HG03378 (cell line): ENCODE data around the gene EPN2.

Experiments
- ATAC-seq: cut with Tn5 transposase; IDR thresholded peaks from one replicate; pipeline ENCODE4 v1.9.1; 2021; ENCODE audit warnings: mild to moderate bottlenecking, moderate library complexity; ENCODE audit not compliant: unreplicated experiment

The EPN2 gene

DNA sequence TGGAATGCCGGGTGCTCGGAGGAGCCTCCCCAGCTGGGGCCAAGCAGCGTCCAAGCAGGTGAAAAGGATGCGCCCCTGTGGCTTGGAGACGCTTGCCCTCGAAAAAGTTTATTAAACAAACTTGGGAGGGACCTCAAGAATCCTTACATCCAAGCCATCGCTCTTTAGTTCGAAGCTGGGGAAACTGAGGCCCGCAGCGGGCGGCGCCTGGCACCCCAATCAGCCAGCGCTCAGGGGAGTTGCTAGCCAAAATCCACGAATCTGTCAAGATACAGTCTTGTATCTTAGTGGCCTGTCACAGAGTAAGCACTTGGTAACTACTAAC is 125.9 kb downstream of the EPN2 start:
- no peak for ATAC-seq

DNA sequence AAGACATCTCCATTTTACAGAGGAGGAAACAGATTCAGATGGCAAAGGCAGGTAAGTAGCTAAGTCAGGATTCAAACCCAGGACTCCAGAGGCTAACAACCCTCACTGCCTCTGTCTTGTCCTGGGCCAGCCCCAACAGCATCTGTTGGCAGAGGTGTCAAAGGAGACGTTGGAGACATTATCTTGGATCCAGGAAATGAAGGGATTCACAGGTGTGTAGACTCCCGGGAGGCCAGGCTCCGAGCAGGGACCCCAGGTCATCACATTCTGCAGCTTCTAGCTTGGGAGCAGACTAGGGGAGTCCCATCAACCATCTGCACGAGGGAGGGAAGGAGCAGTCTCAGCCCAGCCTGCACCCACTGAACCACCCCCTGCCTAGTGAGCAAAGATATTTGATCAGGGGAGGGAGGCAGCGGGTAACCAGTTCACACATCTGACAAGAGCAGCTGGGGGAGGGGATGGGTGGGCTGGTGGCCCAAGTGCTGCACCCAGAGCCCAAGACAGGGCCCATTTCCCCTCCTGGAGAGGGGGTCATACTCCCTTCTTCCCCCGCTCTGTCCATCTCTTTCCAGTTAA is 126.4 kb downstream of the EPN2 start:
- no peak for ATAC-seq

DNA sequence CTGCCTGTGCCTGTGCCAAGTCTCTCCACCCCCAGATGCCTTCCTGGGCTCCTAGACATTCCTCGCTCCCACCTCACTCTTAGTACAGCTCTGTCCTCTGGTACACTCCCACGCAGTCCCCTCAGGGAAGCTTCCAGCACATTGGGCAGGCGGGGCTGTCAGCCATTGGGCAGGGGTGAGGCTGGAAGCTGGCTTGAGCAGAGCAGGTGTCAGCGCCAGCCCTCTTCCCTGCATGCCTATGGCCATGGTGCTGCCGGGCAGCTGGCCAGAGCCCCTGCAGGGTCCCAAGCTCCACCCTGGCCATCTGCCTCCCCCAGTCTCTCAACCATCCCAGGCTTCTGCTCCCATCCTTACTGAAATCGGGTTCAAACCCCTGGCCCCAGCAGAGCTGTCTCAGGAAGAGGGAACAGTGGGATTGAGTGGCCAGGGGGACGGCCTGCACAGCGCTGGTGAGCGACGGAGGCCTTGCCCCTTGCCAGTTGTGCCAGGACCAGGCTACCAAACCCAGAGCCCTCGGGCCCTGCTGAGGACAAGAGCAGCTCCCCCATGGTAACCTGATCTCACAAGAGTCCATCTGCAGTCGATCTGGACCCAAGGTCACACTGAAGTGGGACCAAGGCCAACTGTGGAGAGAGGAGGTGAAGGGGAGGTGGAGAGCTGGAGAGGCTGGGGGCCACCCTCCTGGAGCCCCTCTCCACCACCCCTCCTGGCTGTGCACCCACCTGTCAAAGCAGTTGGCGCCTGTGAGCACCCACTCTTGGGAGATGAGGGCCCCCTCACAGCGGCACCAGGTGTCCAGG is 127.7 kb downstream of the EPN2 start:
- no peak for ATAC-seq

DNA sequence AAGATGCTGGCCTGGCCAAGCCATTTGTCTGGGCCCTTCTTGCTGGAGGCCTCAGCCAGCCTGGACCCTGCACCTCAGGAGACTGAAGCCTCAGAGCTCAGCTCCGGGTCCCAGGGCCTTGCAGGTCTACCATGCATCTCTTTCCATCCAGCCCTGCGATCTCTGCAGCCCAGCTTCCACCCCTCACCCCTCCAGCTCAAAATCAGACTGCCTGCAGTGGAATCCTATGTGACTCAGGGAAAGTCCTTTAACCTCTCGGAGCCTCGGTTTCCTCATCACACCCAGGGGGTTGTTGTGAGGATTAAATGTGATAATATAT is 128.3 kb downstream of the EPN2 start:
- no peak for ATAC-seq

DNA sequence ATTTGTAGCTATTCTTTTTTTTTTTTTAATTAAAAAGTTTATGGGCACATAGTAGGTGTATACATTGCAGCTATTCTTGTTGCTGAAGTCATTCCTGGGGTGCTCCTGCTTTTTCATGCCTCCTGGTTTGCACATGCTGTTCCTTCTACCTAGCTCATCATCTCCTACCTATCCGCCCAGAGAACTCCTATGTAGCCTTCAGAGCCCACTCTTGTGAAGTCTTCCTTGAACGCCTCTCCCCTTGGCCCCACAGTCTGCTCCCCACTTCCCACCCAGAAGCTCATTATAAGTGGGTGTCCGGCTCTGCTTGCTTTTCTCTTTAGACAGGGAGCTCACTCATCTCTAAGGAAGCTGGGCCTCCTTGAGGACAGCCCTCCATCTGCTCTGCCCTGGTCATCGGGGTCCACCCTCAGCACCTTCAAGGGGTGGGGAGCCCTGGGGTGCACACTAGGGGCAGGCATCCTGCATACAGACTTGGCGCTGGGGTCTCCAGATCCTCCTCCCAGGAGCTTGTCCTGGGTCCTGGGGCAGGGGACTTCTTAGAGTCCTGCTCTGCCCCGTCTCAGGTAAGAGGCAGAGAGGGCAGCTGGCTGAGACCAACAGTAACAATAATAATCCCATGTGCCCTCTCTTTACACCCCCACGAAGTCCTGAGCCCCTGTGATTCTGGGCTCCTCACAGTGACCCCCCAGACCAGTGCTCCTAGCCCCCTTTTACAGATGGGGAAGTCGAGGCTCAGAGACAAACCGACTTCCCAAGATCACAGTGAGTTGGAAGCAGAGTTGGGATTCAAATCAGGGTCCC is 128.9 kb downstream of the EPN2 start:
- no peak for ATAC-seq

DNA sequence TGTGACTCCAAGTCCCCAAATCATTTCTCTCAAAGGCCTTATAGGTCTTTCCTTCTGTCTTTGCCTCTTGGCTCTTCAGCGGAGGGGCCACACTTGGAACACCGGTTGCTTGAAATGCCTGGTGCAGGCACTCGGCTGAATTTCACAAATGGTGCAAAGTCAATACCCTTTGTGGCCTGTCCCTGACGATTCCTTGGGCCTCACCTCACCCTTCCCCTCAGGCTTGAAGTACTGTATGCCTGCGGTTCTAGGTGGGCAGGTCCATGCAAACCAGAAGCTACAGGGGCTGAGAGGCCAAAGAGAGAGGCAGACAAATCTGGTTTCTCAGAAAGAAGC is 129.4 kb downstream of the EPN2 start:
- no peak for ATAC-seq

DNA sequence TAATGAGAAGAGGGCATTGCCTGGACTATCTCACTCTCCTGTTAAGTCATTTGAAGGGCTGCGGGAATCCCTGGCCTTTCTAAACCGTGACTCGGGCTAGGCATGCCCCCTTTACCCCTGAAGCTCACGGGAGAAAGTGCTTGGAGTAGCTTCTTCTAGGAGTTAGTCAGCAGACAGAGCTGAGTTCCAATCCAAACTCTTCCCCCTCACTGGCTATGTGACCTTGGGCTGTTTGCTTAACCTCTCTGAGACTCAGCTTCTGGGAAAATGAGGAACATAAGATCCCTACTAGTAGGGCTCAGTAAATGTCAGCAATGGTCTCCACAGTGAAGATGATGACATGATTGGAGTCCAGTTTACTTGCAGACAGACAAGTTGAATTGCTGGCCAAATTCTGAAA is 131.1 kb downstream of the EPN2 start:
- no peak for ATAC-seq

DNA sequence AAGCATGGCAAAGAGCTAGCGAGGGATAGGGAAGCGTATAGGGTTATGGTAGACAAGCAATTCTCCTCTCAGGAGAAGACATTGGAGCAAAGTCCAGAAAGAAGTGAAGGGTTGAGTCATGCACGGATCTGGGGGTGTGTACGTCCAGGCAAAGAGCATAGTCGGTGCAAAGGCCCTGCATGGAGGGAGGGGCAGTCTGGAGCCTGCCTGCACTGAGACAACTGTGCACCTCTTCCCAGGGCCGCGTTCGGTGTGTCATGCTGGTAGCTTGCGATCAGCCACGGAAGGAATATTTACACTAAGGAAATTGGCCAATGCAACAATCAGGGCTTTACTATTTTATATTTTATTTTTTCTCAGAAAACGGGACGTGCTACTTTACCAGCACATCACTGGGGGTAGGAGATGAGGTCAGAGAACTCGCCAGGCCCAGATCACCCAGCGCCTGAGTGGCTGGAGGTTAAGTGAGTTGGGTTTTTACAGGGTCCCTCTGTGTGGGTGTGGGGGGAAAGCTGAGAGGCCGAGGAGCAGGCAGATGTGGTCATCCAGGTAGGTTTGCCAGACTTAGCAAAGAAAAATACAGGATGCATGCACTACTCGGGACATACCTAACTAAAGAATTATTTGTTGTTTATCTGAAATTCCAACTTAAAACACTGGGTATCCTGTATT is 132.1 kb downstream of the EPN2 start:
- no peak for ATAC-seq

DNA sequence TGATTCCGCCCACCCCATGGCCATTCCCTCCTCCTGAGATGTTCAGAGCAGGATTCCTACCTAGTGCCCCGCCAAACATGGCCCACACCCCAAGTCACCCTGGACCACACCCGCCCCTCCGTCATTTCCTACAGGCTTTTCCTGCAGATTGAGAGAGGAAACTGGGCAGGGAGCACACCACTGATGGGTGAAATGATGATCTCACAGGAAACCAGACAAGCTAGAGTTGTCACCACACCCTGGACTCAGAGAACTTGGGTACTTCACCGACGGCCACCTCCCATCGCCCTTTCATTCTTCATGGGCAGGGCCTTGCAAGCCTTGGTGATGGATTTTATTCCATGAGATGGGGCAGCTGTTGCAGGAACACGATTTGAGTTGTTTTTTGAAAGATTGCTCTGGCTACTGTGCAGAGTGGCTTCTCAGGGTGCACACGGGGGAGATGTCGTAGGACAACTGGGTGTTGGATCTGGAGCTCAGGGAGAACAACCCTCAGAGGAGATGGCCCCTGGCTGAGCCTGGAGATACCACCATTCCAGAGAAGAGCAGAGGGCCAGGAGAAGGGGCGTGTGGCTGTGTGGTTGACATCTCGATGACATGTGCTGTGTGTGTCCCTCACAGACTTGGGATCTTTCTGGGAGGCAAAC is 132.8 kb downstream of the EPN2 start:
- ATAC-seq, result no peak

DNA sequence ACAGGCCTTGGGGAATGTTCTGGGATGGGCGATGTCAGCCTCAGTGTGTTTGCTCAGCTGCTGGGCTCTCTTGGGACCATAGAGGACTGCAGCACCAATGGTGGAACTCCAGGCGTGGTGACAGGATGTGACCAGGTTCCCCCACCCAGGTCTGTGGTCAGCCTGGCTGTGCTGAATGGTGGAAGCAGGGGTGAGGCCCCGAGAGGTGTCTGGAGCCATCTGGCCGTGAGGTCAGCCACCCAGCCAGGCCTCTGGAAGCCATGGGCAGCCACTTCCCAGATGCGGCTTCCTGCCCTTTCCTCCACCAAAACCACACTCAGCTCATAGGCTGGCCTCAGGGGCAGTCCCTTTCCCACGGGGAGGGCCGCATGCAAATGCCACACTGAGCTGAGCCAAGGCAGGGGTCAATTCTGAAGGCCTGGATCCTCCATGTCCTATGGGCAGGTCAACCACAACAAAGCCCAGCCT is 133.4 kb downstream of the EPN2 start:
- ATAC-seq, result peak; percentile 56

DNA sequence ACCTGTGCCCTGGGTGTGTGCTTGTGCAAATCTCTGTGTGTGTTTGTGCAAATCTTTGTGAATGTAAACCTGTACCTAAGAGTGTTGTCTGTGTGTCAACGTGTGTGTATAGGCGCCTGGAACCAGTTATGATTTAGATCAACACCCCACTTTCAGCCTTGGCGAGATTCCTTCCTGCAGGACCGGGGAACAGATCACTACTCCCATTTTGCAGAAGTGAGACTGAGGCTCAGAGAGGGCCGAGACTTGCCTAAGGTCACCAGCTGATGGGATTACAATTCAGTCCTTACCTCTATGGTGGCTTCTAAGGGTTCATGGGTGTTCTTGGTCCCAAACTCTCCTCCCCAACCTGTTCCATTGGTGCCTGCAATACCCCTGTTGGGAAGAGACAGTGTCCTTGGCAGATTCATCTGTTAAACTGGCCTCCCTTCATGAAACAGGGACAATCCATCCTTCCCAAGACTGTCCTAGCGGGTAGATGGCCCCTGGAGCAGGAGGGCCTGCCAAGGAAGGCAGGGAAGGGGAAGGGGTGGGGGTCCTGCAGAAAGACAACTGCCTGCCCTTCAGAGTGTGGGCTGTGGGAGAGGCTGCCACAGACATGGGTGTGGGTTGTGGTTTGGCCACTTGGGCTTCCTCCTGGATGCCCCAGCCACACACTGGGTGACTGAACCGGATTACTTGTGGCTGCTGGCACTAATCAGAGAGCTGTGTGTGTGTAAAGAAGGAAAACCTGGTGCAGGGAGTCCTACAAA is 134.3 kb downstream of the EPN2 start:
- ATAC-seq, result no peak

DNA sequence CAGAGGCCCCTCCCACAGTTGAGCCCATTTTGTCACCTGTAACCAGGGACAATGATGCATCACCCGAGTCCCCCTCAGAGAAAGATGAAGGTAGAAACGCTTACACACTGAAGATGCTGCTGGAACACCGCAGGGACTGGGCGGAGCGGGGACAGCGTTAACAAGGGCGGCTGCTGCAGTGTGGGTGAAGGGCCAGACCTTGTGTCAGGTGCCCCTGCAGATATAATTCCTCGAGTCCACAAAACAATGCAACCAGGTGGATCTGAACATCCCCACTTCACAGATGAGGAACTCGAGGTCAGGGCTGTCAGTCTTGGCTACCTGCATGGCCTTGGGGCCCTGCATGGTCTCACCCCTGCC is 134.8 kb downstream of the EPN2 start:
- ATAC-seq, result no peak

DNA sequence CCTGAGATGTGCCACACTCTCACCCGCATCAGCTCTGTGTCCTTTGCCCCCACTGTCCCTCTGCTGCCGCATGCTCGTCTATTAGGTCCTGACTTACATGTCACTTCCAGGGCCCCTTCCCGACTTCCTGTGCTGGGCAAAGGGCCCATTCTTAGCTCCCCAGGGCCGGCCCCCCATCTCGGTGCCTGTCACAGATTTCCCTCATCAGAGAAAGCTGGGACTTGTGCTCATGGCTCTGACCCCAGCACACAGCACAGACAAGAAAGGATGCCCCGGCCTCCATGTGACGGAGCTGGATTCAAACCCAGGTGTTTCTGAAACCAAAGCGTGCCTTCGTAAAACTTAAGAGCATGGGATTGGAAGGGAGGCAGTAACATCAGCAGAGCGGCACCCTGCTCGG is 135.3 kb downstream of the EPN2 start:
- ATAC-seq, result no peak

DNA sequence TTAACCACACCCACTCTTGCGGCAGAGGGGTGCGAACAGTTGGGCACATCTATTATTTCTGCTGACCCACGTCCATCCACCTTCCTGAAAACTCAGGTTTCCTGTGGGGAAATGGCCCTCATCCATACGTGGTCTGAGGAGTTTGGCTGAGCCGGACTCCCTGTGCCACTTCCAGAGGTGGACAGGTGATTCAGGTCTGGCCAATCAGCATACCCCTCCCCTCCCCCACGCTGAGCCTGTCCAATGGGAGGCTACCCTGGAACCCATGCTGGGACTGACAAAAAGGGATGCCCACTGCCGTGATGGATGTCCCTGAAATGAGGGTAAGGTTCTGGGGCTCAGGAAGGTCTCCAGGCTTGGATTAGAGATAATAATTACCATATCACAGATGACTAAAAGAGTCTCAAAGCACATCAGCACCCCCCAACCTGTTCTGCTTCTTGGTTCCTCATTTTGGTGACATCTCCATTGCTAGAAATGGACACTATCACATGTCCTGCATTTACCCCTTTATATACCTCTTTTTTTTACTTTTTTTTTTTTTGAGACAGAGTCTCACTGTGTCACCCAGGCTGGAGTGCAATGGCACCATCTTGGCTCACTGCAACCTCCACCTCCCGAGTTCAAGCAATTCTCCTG is 135.8 kb downstream of the EPN2 start:
- no peak for ATAC-seq

DNA sequence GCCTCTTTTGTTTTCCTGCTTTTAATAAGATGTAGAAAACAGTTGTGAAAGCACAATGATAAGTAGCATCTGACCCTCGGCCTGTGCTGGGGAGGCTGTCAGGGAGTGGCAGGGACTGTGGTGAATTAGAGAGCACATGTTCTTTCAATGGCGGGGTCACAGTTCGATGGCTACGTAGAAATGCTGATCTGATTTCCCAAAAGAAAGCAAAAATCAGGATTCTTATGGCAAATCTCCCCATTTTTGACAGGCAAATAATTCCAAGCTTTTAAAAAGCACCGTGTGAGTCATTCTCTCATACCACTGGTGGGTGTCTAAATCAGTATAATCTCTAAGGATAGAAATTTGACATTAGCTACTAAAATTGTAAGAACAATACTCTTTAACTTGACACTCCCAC is 137.0 kb downstream of the EPN2 start:
- no peak for ATAC-seq

DNA sequence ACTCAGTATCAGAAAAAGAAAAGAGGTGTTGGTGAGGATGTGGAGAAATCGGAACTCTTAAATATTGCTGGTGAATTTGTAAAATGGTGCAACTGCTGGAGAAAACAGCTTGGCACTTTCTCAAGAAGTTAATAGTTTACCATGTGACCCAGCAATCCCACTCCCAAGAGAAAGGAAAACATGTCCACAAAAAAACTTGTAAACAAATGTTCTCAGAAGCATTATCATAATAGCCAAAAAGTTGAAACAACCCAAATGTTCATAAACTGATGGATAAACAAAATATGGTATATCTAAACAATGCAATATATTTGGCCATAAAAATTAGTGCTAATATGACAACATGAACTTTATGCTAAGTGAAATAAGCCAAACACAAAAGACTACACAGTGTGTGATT is 138.6 kb downstream of the EPN2 start:
- ATAC-seq, result no peak

DNA sequence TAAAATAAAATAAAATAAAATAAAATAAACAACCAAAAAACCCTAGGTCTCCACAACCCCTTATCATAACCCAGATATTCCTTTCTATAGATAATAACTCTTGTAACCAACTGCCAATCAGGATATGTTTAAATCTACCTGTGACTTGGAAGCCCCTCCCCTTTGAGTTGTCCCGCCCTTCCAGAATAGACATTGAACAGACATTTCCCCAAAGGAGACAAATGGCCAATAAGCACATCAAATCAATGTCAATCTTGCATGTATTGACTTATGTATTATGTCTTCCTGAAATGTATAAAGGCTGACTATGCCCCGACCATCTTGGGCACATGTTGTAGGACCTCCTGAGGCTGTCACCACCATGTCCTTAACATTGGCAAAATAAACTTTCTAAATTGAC is 139.6 kb downstream of the EPN2 start:
- ATAC-seq, result no peak

DNA sequence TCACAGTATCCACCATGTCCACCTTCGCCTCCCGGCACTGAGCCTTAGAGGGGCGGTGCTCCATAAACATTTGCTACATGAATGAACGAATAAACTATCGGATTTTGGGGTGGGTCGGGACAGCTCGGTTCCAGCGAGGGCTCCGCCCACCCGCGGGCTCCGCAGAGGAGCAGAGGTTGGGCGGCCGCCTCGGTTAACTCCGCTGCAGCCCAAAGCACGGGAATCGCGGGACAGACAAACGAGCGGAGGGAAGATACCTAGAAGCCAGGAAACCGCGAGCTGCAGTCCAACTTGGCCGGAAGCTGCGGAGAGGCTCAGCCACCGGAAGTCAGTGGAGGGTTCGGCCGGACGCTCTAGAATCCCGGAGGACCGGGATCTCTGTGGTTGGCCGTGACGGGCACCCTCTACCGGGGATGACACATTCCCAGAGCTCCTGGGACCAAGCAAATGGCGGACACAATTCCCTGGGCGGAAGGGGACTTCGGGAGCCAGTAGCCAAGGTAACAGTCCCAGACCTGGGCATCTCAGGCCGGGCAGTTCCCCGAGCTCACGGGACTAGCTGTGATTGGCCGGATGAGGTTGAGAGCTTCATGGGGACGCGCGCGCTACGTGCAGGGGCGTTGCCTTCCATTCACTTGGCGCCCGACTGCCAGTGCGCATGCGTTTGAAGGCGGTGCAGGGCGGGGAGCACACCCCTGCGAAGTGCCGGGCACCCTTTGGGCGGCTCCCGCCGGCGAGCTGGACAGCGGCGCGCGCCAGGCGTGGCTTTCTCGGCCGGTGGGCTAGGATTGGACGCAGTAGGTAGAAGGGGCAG is 140.6 kb downstream of the EPN2 start:
- peak; percentile 86 for ATAC-seq
